Hepatocyte (in vitro differentiated cells): ENCODE data around the gene SEMA6A. TPM values are rescaled to one million over a fixed set of nuclear protein-coding genes. Genes with fewer than 3 reads are reported as not detected.

Experiments used
- DNase-seq: peaks from one replicate; pipeline ENCODE4 v3.0.0-alpha.2; 2016; ENCODE audit warnings: low spot score
- H2AFZ ChIP-seq: fragments of 200-600 bp; sonication (generic); 2 replicates; pipeline ENCODE4 v1.6.0; 2016; ENCODE audit warnings: antibody characterized with exemption, mild to moderate bottlenecking
- H3K27ac ChIP-seq: fragments of 200-600 bp; sonication (generic); 2 replicates; pipeline ENCODE4 v1.5.1; 2016; ENCODE audit warnings: mild to moderate bottlenecking
- H3K27me3 ChIP-seq: fragments of 200-600 bp; sonication (generic); 2 replicates; pipeline ENCODE4 v1.6.1; 2016
- H3K36me3 ChIP-seq: fragments of 200-600 bp; sonication (generic); replicated peaks from 2 replicates; pipeline ENCODE4 v1.5.1; 2016; ENCODE audit warnings: low read depth; ENCODE audit not compliant: insufficient read depth
- H3K4me1 ChIP-seq: fragments of 200-600 bp; sonication (generic); 2 replicates; pipeline ENCODE4 v1.5.1; 2016; ENCODE audit warnings: mild to moderate bottlenecking, moderate library complexity; ENCODE audit not compliant: insufficient read depth
- H3K4me2 ChIP-seq: fragments of 200-600 bp; sonication (generic); 2 replicates; pipeline ENCODE4 v1.6.0; 2016
- H3K4me3 ChIP-seq: fragments of 200-600 bp; sonication (generic); 2 replicates; pipeline ENCODE4 v1.5.1; 2016; ENCODE audit warnings: mild to moderate bottlenecking
- H3K79me2 ChIP-seq: fragments of 200-600 bp; sonication (generic); 2 replicates; pipeline ENCODE4 v1.6.0; 2017; ENCODE audit warnings: mild to moderate bottlenecking
- H3K9me2 ChIP-seq: fragments of 200-600 bp; sonication (generic); replicated peaks from 2 replicates; pipeline ENCODE4 v1.6.0; 2017; ENCODE audit warnings: mild to moderate bottlenecking; ENCODE audit not compliant: insufficient read depth
- H3K9me3 ChIP-seq: fragments of 200-600 bp; sonication (generic); 2 replicates; pipeline ENCODE4 v1.5.1; 2016; ENCODE audit warnings: low read depth, mild to moderate bottlenecking
- H4K20me1 ChIP-seq: fragments of 200-600 bp; sonication (generic); 2 replicates; pipeline ENCODE4 v1.6.0; 2016; ENCODE audit warnings: mild to moderate bottlenecking; ENCODE audit not compliant: insufficient read depth, poor library complexity, severe bottlenecking
- EZH2 ChIP-seq: fragments of 200-600 bp; sonication (generic); IDR thresholded peaks from 2 replicates; pipeline ENCODE4 v1.6.1; 2016; ENCODE audit warnings: antibody characterized with exemption, mild to moderate bottlenecking, borderline replicate concordance
- EZH2phosphoT487 ChIP-seq: fragments of 200-600 bp; sonication (generic); IDR thresholded peaks from one replicate; pipeline ENCODE4 v1.6.1; 2018; ENCODE audit warnings: antibody characterized with exemption, mild to moderate bottlenecking, low read depth, moderate library complexity; ENCODE audit not compliant: unreplicated experiment, severe bottlenecking
- WGBS: methylation state at CpG from one replicate; pipeline ENCODE4 v1.1.6; 2016; ENCODE audit warnings: low lambda C conversion rate; ENCODE audit errors: missing lambda C conversion rate; 5-methylcytosine and 5-hydroxymethylcytosine counted together
- polyA plus RNA-seq: library from polyadenylated mRNA; unstranded; fragments of >200 nt; fragmentation: Nextera tagmentation; extraction: Ambion mirVana; gene quantifications from 2 replicates; pipeline ENCODE4 v1.2.1, GENCODE V29; 2016
- total RNA-seq: library from RNA; depleted of rRNA; stranded (reverse); fragments of >200 nt; gene quantifications from 2 replicates; pipeline ENCODE4 v1.2.3, GENCODE V29; 2014
- TF ChIP-seq, protein P1 (sequence below): fragments of 200-600 bp; sonication (generic); IDR thresholded peaks from 2 replicates; pipeline ENCODE4 v1.5.1; 2016; ENCODE audit warnings: antibody characterized with exemption, mild to moderate bottlenecking; ENCODE audit not compliant: poor library complexity

SEMA6A gene
- total and polyA plus RNA-seq, 2 experiments from 2014 or later = 38.2 to 68.6 TPM

DNA sequence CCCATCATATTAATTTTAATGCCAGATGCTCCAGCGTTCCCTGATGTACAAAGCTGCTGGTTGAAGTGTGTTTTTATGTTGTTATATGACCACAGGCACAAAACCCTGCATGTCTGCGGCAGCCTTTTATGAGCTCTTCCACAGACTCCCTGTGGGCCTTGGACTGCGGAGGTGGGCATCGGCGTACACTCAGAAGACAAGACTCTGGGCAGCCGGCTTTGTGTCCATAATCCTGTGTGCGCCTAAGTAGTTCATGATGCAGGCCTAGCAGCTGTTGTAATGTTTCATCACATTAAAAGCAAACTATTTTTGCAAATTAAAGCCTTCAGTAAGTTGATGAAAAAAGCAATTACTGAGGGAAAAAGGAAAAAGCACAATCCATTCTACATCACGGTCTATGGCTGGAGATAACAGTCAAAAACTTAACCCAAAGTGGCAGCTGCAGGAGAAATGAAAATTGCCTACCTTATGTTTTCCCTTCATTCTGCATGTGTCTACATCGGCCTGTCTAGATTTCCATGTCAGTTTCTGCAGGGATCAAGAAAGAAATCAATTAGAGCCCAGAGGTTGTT, 78.8 kb downstream of the SEMA6A start:
- H3K4me1 ChIP-seq = peaks cover 18% of the 10 kb centered on the region
- H3K36me3 ChIP-seq = no peaks in the 10 kb centered on the region
- no peaks in the 10 kb centered on the region for H3K9me2 ChIP-seq
- H3K9me3 ChIP-seq = no peaks in the 10 kb centered on the region
- DNase-seq = no peak
- H4K20me1 ChIP-seq = no peaks in the 10 kb centered on the region
- WGBS = 67% methylated on average over 9 of the region's 9 CpGs
- no peak overlapping the region for H2AFZ ChIP-seq
- H3K27me3 ChIP-seq = no peaks in the 10 kb centered on the region
- no peak overlapping the region for H3K4me3 ChIP-seq
- H3K4me2 ChIP-seq = no peak overlapping the region
- H3K27ac ChIP-seq = no peak overlapping the region
- H3K79me2 ChIP-seq = peaks cover 10% of the 10 kb centered on the region
- TF ChIP-seq EZH2 = no peak
- TF ChIP-seq, protein P1, sequence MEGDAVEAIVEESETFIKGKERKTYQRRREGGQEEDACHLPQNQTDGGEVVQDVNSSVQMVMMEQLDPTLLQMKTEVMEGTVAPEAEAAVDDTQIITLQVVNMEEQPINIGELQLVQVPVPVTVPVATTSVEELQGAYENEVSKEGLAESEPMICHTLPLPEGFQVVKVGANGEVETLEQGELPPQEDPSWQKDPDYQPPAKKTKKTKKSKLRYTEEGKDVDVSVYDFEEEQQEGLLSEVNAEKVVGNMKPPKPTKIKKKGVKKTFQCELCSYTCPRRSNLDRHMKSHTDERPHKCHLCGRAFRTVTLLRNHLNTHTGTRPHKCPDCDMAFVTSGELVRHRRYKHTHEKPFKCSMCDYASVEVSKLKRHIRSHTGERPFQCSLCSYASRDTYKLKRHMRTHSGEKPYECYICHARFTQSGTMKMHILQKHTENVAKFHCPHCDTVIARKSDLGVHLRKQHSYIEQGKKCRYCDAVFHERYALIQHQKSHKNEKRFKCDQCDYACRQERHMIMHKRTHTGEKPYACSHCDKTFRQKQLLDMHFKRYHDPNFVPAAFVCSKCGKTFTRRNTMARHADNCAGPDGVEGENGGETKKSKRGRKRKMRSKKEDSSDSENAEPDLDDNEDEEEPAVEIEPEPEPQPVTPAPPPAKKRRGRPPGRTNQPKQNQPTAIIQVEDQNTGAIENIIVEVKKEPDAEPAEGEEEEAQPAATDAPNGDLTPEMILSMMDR = no peak
- TF ChIP-seq EZH2phosphoT487 = no peak

- Histone ChIP-seq H3K4me1 (peaks cover 18% of the 10 kb centered on the region), H4K20me1 (no peaks in the 10 kb centered on the region), H3K9me3 (no peaks in the 10 kb centered on the region), H3K36me3 (no peaks in the 10 kb centered on the region), H3K4me3 (no peak overlapping the region), H3K9me2 (no peaks in the 10 kb centered on the region), H3K27me3 (no peaks in the 10 kb centered on the region), H2AFZ (no peak overlapping the region), H3K4me2 (no peak overlapping the region), H3K79me2 (peaks cover 6% of the 10 kb centered on the region), H3K27ac (no peak overlapping the region)
- TF ChIP-seq EZH2 (no peak), EZH2phosphoT487 (no peak)
- TF ChIP-seq, protein P1 = no peak
- DNase-seq = no peak
- 68% methylated on average over 6 of the region's 6 CpGs for WGBS
These were observed 79.7 kb downstream of the SEMA6A start for GRCh38 chr5:116494784-116495450.

GRCh38 chr5:116492776-116493175, 81.8 kb downstream of the SEMA6A start:
- Histone ChIP-seq H3K9me3 (no peaks in the 10 kb centered on the region), H3K4me2 (no peak overlapping the region), H3K36me3 (no peaks in the 10 kb centered on the region), H3K9me2 (no peaks in the 10 kb centered on the region), H2AFZ (no peak overlapping the region), H3K27ac (no peak overlapping the region), H3K4me3 (no peak overlapping the region), H3K79me2 (peaks cover 4% of the 10 kb centered on the region), H4K20me1 (no peaks in the 10 kb centered on the region), H3K27me3 (no peaks in the 10 kb centered on the region), H3K4me1 (peaks cover 5% of the 10 kb centered on the region)
- DNase-seq = peak; percentile 14
- 64% methylated on average over 3 of the region's 3 CpGs for WGBS
- TF ChIP-seq EZH2 = no peak
- no peak for TF ChIP-seq EZH2phosphoT487
- TF ChIP-seq, protein P1 = no peak
